ENCODE results near the gene SRP68. TPM values are rescaled to one million over a fixed set of nuclear protein-coding genes. Genes with fewer than 3 reads are reported as not detected.

Gene SRP68
- total RNA-seq: 110 and 111 TPM in 2 replicates

DNA sequence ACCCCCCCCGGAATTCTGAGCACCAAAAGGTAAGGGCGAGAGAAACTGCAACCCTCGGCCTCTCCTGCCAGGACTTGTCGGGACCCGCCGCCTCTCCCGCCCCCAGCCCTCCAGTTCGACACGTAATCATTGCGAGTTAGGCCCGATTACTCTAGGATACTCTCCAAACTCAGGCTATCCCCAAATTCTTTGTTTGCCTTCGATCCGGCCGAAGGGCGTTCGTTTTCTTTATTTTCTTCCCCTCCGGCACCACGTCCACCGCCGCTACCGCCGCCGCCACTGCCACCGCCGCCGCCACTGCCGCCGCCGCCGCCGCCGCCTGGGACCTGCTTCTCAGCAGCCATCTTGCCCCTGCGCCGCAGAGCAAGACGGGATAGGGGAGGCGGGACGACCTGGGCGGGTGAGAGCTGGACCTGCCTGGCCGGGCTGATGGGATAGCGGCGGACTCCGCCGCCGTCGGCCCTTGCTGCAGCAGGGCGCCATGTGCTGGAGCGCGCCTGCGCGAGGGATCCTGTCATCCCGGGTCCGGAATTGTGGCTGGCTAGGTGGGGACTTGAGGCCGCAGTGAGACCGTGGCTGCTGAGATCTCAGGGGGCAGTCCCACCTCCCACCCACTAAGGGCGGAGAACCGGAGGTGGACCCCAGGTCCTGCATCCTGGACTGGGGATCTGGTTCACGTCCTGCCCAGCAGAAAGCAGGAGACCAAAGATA lies at the start of gene SRP68:
SRP68 (minus strand) TSS at position 370 of the 711 bp plus-strand sequence; CDS start at position 344, 26 bp downstream.
- intact Hi-C loops (cut with micrococcal nuclease): loop anchor here (1.0 to 10.0 kb wide), 4 partner anchors 31 to 282 kb away; partner anchors contain the start of genes ACOX1, EXOC7, MRPL38 and TEN1

DNA sequence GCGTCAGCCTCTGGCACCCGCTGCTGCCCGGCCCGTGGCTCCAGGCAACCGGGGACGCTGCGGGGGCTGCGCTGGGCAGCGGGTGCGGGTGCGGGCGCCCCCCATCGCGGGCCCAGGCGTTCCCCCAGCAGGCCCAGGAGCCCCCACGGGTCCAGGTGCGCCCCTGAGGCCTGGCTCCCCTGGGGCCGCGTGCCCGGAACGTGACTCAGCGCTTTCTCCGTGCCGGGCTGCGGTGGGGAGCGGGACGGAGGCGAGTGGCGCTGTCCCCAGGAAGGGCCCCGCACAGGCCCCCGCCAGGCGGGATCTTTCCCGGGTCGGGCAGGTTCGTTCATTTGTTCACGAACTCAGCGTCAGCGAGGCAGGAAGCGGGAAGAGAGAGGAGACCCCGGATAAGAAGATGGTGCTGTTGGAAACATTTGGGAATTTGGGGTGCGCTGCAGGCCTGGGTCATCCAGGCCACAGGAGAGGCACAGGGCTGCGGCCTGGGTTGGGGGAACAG lies 49.7 kb upstream of the SRP68 start:
- intact Hi-C loops (cut with micrococcal nuclease): loop anchor here (1.0 kb wide), 4 partner anchors 19 to 177 kb away; partner anchors contain the start of gene EXOC7

- intact Hi-C loops (cut with micrococcal nuclease): loop anchor here (1.0 kb wide), 4 partner anchors 17 to 179 kb away; partner anchors contain the start of gene EXOC7
Measured at GRCh38 chr17:76120658-76121008, 48.3 kb upstream of the SRP68 start.

GRCh38 chr17:76119409-76120371 lies 47.4 kb upstream of the SRP68 start:
- intact Hi-C loops (cut with micrococcal nuclease): no loop called here

DNA sequence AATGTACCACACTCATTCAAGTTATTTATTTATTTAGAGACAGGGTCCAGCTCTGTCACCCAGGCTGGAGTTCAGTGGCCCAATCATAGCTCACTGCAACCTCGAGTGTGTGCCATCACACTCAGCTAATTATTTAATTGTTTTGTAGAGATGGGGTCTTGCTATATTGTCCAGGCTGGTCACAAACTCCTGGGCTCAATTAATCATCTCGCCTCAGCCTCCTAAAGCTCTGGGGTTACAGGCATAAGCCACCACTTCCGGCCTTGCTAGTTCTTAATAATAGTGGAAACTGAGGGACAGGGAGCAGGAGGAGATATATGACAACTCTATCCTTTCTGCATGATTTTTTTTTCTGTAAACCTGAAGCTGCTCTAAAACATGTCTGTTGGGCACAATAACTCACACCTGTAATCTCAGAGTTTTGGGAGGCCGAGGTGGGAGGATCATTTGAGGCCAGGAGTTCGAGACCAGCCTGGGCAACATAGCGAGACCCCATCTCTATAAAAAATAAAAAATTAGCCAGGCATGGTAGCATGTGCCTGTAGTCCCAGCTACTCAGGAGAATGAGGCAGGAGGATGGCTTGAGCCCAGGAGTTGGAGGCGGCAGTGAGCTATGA lies 42.9 kb upstream of the SRP68 start:
- intact Hi-C loops (cut with micrococcal nuclease): no loop called here

- intact Hi-C loops (cut with micrococcal nuclease): no loop called here
Measured at GRCh38 chr17:76111956-76112355, 39.6 kb upstream of the SRP68 start.

DNA sequence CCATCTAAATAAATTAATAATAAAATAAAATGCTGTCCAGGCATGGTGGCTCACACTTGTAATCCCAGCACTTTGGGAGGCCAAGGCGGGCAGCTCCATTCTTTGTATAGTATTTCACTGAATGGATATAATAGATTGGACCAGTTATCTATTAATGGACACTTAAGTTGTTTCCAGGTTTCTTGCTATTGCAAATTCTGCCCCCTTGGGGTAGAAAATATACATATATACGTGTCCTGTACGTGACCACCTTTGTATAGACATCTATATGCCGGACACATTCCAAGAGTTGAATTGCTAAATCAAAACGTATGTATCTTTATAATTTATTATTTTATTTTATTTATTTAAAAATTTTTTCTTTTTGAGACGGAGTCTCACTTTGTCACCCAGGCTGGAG lies 35.2 kb upstream of the SRP68 start:
- intact Hi-C loops (cut with micrococcal nuclease): loop anchor here (5.0 to 10.0 kb wide), 2 partner anchors 95 to 397 kb away; partner anchors contain the start of gene RHBDF2

- intact Hi-C loops (cut with micrococcal nuclease): loop anchor here (5.0 to 10.0 kb wide), 2 partner anchors 94 to 398 kb away; partner anchors contain the start of gene RHBDF2
Measured at GRCh38 chr17:76106703-76107102, 34.4 kb upstream of the SRP68 start.

GRCh38 chr17:76104896-76105231 lies 32.5 kb upstream of the SRP68 start:
- intact Hi-C loops (cut with micrococcal nuclease): loop anchor here (5.0 to 10.0 kb wide), 2 partner anchors 93 to 400 kb away; partner anchors contain the start of gene RHBDF2

DNA sequence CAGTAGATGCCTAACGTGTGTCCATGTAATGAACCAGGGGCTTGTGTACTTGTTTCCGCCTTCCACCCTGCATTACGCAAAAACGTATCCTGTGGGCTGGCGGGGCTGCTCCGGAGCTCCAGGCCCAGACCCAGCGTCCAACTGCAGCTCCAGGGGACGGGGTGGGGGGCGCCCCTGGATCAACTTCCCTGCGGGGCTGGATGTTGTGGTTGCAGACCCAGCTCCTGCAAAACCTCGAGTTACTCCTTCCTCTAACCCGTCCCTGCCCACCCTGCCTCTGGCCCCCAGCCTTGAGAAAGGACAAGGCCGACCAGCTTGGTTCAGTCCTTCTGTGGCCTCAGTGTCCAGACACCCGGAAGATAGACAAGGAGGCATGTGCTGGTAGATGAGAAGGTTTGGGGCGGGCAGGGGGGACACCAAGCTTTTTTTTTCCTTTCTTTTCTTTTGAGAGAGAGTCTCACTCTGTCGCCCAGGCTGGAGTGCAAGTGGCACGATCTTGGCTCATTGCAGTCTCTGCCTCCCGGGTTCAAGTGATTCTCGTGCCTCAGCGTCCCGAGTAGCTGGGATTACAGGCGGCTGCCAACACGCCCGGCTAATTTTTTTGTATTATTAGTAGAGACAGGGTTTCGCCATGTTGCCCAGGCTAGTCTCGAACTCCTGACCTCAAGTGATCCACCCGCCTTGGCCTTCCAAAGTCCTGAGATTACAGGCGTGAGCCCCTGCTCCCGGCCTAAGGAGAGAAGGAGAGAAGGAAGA lies 32.0 kb upstream of the SRP68 start:
- intact Hi-C loops (cut with micrococcal nuclease): loop anchor here (10.0 kb wide), 1 partner anchor 400 kb away; the partner anchor contains the start of gene RHBDF2

- intact Hi-C loops (cut with micrococcal nuclease): loop anchor here (1.0 to 10.0 kb wide), 10 partner anchors 18 to 401 kb away; partner anchors contain the start of genes ACOX1, FBF1, FOXJ1 and RHBDF2
Measured at GRCh38 chr17:76103274-76104139, 31.2 kb upstream of the SRP68 start, which contains the start of gene EXOC7. EXOC7 (minus strand) TSS chr17:76103787; CDS start chr17:76103692, 95 bp downstream.

- intact Hi-C loops (cut with micrococcal nuclease): loop anchor here (1.0 to 10.0 kb wide), 10 partner anchors 18 to 402 kb away; partner anchors contain the start of genes ACOX1, FBF1, FOXJ1 and RHBDF2
Measured at GRCh38 chr17:76102944-76103273, 30.6 kb upstream of the SRP68 start.

GRCh38 chr17:76097716-76098295 lies 25.5 kb upstream of the SRP68 start:
- intact Hi-C loops (cut with micrococcal nuclease): no loop called here

DNA sequence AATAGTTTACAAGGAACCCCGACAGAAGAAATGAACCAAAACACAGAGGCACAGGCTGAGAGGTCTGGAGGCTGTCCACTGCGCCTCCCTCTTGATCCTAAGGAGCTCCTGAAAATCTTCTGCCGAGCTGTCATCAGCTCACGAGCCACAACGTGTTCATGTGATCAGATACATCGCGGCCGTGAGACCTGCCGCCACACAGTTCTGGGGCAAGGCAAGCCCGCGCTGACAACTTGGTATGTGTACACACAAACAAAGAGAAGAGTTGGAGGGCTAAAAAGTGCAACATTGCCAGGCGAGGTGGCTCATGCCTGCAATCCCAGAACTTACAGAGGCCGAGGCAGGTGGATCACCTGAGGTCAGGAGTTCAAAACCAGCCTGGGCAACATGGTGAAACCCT lies 23.6 kb upstream of the SRP68 start:
- intact Hi-C loops (cut with micrococcal nuclease): no loop called here

GRCh38 chr17:76094046-76094445 lies 21.7 kb upstream of the SRP68 start:
- intact Hi-C loops (cut with micrococcal nuclease): no loop called here

DNA sequence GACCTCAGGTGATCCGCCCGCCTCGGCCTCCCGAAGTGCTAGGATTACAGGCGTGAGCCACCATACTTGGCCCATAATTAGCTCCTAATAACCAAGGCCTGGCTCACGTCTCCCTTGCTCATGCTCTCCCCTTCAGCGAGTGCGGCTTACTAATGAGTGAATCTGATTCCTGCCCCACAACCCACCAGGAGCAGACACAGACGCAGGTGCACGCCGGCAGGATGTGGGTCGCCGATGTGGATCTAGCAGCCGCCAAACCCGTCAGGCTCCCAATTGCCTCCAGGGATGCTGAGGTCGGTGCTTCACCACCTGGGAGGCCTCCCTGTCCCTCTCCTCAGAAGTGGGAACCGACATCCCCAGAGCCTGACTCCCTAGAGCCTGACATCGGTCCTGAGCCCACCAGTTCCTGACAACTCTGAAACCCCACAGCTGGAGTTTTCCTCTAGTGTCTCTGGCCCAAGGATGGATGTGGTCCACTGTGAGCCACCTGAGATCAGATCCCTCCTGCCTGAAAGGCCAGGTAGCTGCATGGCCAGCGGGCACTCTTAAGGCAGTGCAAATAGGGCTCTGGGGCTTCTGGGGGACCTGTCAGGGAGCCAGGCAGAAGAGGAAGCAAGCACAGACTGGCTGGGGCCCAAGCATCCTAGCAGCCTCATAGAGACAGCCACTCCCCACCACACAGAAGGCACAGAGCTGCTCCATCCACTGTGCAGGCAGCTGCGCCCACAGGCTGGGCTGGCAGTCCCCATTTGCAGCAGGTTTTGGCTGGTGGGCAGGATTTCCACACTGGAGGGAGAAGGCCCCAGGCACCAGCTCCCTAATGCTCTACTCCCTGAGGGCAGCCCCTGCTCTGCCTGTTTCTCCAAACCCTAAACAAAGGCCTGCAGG lies 20.5 kb upstream of the SRP68 start:
- intact Hi-C loops (cut with micrococcal nuclease): no loop called here

DNA sequence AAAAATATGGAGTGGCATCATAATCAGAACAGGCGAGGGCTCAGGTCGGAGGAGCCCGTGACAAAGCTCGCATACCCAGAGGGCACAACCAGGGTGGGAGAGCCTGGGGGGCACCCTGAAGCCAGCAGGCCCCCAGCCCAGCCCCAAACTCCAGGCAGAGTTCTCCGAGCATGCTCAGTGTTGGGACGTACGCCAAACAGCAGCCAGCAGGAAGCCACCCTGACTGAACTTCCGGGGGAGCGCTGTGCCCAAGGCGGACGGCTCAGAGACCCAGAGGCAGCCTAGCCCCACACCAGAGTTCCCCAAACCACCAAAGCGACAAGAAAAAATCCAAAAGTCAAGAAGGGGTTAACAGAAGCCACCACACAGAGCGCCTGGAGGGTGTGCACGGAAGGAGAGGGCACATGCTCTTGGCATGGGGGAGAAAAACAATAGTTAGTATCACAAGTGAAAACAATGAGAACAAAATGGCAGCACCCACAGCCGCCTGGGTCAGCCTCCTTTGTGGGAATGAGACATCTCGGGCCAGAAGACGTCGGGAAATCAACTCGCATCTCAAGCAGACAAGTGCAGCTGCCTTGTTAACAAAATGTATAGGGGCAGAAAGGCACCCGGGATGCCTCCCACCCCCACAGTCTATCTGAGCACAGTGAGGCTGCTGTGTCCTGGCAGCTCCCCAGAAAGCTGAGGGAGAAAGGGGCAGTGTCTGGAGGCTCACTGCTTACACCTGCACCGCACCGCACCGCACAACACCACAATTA lies 19.4 kb upstream of the SRP68 start:
- intact Hi-C loops (cut with micrococcal nuclease): no loop called here

Measured in T-helper 1 cell treated with Interleukin-12 subunit alpha and Interleukin-12 subunit beta and Interleukin-4 antibody, amounts not matched to agents 30 ng/mL and 1 ng/mL, for 36 hours (primary cell).